Ovary (tissue), 9 donors: ENCODE data around the gene TSR2. TPM values are rescaled to one million over a fixed set of nuclear protein-coding genes. Genes with fewer than 3 reads are reported as not detected.

Experiments used
- DNase-seq, 5 donors: peaks; one replicate each; pipeline ENCODE4 v3.0.0-alpha.2; 2019 to 2020
- H3K27ac ChIP-seq, 2 donors: fragments of 200-600 bp; one replicate each; pipeline versions ENCODE4 v1.5.1 to v1.8.0; 2019 to 2022
- H3K27me3 ChIP-seq: fragments of 200-600 bp; one replicate; pipeline ENCODE4 v1.8.0; 2022
- H3K36me3 ChIP-seq: fragments of 200-600 bp; sonication (generic); one replicate; pipeline ENCODE4 v1.5.1; 2019
- H3K4me1 ChIP-seq: one replicate; pipeline ENCODE4 v1.8.1; 2013; ENCODE audit warnings: mild to moderate bottlenecking, moderate library complexity; ENCODE audit not compliant: insufficient read depth
- H3K4me3 ChIP-seq: fragments of 200-600 bp; sonication (generic); one replicate; pipeline ENCODE4 v1.5.1; 2017
- H3K9me3 ChIP-seq, 2 donors: fragments of 200-600 bp in 1 of 2; sonication (generic) in 1 of 2; one replicate each; pipeline versions ENCODE4 v1.5.1 to v1.8.1; 2013 to 2019; ENCODE audit warnings: mild to moderate bottlenecking in 1 of 2, moderate library complexity in 1 of 2
- CTCF ChIP-seq, 3 donors: fragments of 450-650 bp in 2 of 3; fragments of 200-600 bp in 1 of 3; IDR thresholded peaks; one replicate each; pipeline versions ENCODE4 v1.5.1 to v1.8.0; 2016 to 2022; ENCODE audit warnings: antibody characterized with exemption in 3 of 3, mild to moderate bottlenecking in 1 of 3
- EP300 ChIP-seq: sonication (generic); formaldehyde crosslinking; IDR thresholded peaks from one replicate; pipeline ENCODE4 v1.6.1; 2017; ENCODE audit warnings: antibody characterized with exemption
- POLR2A ChIP-seq: fragments of 450-650 bp; IDR thresholded peaks from one replicate; pipeline ENCODE4 v1.6.1; 2017; ENCODE audit warnings: antibody characterized with exemption, mild to moderate bottlenecking, moderate library complexity
- WGBS, 3 donors: extraction: QIAGEN DNeasy Blood & Tissue Kit in 1 of 3; methylation state at CpG; one replicate each; pipeline versions ENCODE4 v1.1.5 to v1.1.7; 2013 to 2017; 5-methylcytosine and 5-hydroxymethylcytosine counted together
- intact Hi-C, 4 donors: fragments of 100-400 bp; cut with DNase I; formaldehyde crosslinking; loops; one replicate each; pipeline versions ENCODE4 v1.11.0 to v1.15.1; 2022 to 2023
- polyA plus RNA-seq, 2 donors: library from polyadenylated mRNA; stranded (reverse); fragments of 200-250 nt in 1 of 2; fragments of 350-450 nt in 1 of 2; fragmentation: Illumina TruSeq in 1 of 2; extraction: RNeasy Lipid Tissue Mini Kit (QIAGEN cat#74804) in 1 of 2; gene quantifications; one replicate each; pipeline ENCODE4 v1.2.3, GENCODE V29; 2013 to 2014
- total RNA-seq, 7 donors: library from RNA; depleted of rRNA in 2 of 7; stranded (reverse); fragments of >200 nt in 2 of 7; fragmentation: NEBNext Ultra II Directional in 3 of 7; extraction: Animal tissue kit (Norgen Biotek cat#: 25700) in 3 of 7; gene quantifications; one replicate each; pipeline versions ENCODE4 v1.1.0 to v1.2.4, GENCODE V29; 2016 to 2023
- donor health status: DM: no; HTN: no; CAD: no; lungs with moderate emphysema.
- donor health status: DM: no; HTN: no; CAD: no.
- donor health status: Bipolar disorder and iron deficiency.
- donor health status: DM: yes; HTN: yes; CAD: no.
- donor health status: DM: no; HTN: no; CAD: no.
- donor health status: DM: yes; HTN: yes; CAD: no.

Gene TSR2
- total and polyA plus RNA-seq, 9 donors = 15.7 to 70.8 (median 39.5) TPM

- no peak for DNase-seq
- TF ChIP-seq CTCF (IDR thresholded peaks at IDR 0.05) = no peak
- TF ChIP-seq EP300 = no peak
- no peak for TF ChIP-seq POLR2A
These were observed 54.2 kb downstream of the TSR2 start for GRCh38 chrX:54494166-54494988.

More at GRCh38 chrX:54494166-54494988, 54.2 kb downstream of the TSR2 start:
- Histone ChIP-seq H3K9me3 (no peaks in the 10 kb centered on the region), H3K27me3 (no peaks in the 10 kb centered on the region), H3K4me3 (peak overlapping the region; percentile 57), H3K27ac (peak overlapping the region in 1 of 2 donors; percentile 74), H3K4me1 (peaks cover 2% of the 10 kb centered on the region), H3K36me3 (no peaks in the 10 kb centered on the region)
- WGBS, 3 donors = 33 to 43% (median 34%) methylated on average over 10 of the region's 10 CpGs
- intact Hi-C loops = no loop called here

Other genes starting within 250 kb of the TSR2 start
- 10 to 100 TPM in 5 of 7 donors, 1 to 10 TPM in 2; 5.6 to 42.8 (median 11.7) TPM for gene WNK3, start 82.4 kb upstream of the TSR2 start, total RNA-seq
- gene WNK3, start 82.4 kb upstream of the TSR2 start, polyA plus RNA-seq = 1 to 10 TPM; 1.8 to 2.2 TPM
- gene FGD1, start 55.8 kb downstream of the TSR2 start, total RNA-seq = 10 to 100 TPM in 5 of 7 donors, 1 to 10 TPM in 2; 4.3 to 14.7 (median 13.0) TPM
- 1 to 10 TPM; 5.3 to 6.3 TPM for gene FGD1, start 55.8 kb downstream of the TSR2 start, polyA plus RNA-seq
- 10 to 100 TPM; 14.2 to 42.2 (median 24.6) TPM for gene GNL3L, start 89.8 kb downstream of the TSR2 start, total RNA-seq
- gene GNL3L, start 89.8 kb downstream of the TSR2 start, polyA plus RNA-seq = 10 to 100 TPM in 1 of 2 donors, 1 to 10 TPM in 1; 5.8 to 18.4 TPM